ENCODE results near the gene ZBTB16. TPM values are rescaled to one million over a fixed set of nuclear protein-coding genes. Genes with fewer than 3 reads are reported as not detected.

ZBTB16 gene
- 2.6 and 11.9 TPM in 2 replicates for total RNA-seq (ENCODE audit: low replicate concordance)
- long read RNA-seq: 0 reads

GRCh38 chr11:114059278-114059983, at the start of gene ZBTB16:
Gene ZBTB16, plus strand, starts transcription at chr11:114059711. Its CDS starts 3,590 bp downstream, at chr11:114063301.
- no peaks in the 10 kb centered on the region for H3K36me3 Mint-ChIP-seq
- H3K4me3 Mint-ChIP-seq: peak within 1 kb of the TSS; percentile 94
- peak; percentile 83 for DNase-seq (ENCODE audit: extremely low spot score, unreplicated experiment)
- no peak within 1 kb of the TSS for H3K27ac Mint-ChIP-seq
- peaks cover 81% of the 10 kb centered on the region for H3K27me3 Mint-ChIP-seq
- peaks cover 12% of the 10 kb centered on the region for H3K4me1 Mint-ChIP-seq (ENCODE audit: unreplicated experiment)
- TF ChIP-seq CTCF (conservative IDR thresholded peaks at IDR 0.05): no peak
- H3K9me3 Mint-ChIP-seq: no peaks in the 10 kb centered on the region

- Mint-ChIP-seq H3K9me3 (no peaks in the 10 kb centered on the region), H3K4me3 (no peak overlapping the region), H3K27me3 (peaks cover 37% of the 10 kb centered on the region), H3K27ac (no peak overlapping the region), H3K36me3 (no peaks in the 10 kb centered on the region), H3K4me1 (ENCODE audit: unreplicated experiment) (no peaks in the 10 kb centered on the region)
- DNase-seq (ENCODE audit: extremely low spot score, unreplicated experiment): no peak
- TF ChIP-seq CTCF (conservative IDR thresholded peaks at IDR 0.05): no peak
Observed at GRCh38 chr11:114010931-114011330, 48.6 kb upstream of the ZBTB16 start.

- Mint-ChIP-seq H3K4me1 (ENCODE audit: unreplicated experiment) (no peaks in the 10 kb centered on the region), H3K4me3 (no peak overlapping the region), H3K27me3 (peaks cover 37% of the 10 kb centered on the region), H3K9me3 (no peaks in the 10 kb centered on the region), H3K36me3 (no peaks in the 10 kb centered on the region), H3K27ac (no peak overlapping the region)
- no peak for DNase-seq (ENCODE audit: extremely low spot score, unreplicated experiment)
- no peak for TF ChIP-seq CTCF (conservative IDR thresholded peaks at IDR 0.05)
Observed at GRCh38 chr11:114011443-114011842, 48.1 kb upstream of the ZBTB16 start.

GRCh38 chr11:114015117-114015516, 44.4 kb upstream of the ZBTB16 start:
- no peak for TF ChIP-seq CTCF (conservative IDR thresholded peaks at IDR 0.05)
- Mint-ChIP-seq H3K4me3 (no peak overlapping the region), H3K27me3 (peaks cover 33% of the 10 kb centered on the region), H3K36me3 (no peaks in the 10 kb centered on the region), H3K9me3 (no peaks in the 10 kb centered on the region), H3K27ac (no peak overlapping the region), H3K4me1 (ENCODE audit: unreplicated experiment) (no peaks in the 10 kb centered on the region)
- no peak for DNase-seq (ENCODE audit: extremely low spot score, unreplicated experiment)

GRCh38 chr11:114016986-114017385, 42.5 kb upstream of the ZBTB16 start:
- Mint-ChIP-seq H3K4me1 (ENCODE audit: unreplicated experiment) (no peaks in the 10 kb centered on the region), H3K4me3 (no peak overlapping the region), H3K27ac (no peak overlapping the region), H3K9me3 (no peaks in the 10 kb centered on the region), H3K36me3 (no peaks in the 10 kb centered on the region), H3K27me3 (peaks cover 28% of the 10 kb centered on the region)
- DNase-seq (ENCODE audit: extremely low spot score, unreplicated experiment): no peak
- TF ChIP-seq CTCF (conservative IDR thresholded peaks at IDR 0.05): no peak

All from type B pancreatic cell (in vitro differentiated cells).